Ishikawa (cell line): ENCODE data around the gene MAGEL2.

Experiments
- CEBPB ChIP-seq: IDR thresholded peaks from 2 replicates; pipeline ENCODE4 v1.6.1; 2012
- CREB1 ChIP-seq: IDR thresholded peaks from 2 replicates; pipeline ENCODE4 v1.6.1; 2012; ENCODE audit warnings: low read depth
- EGR1 ChIP-seq: IDR thresholded peaks from 2 replicates; pipeline ENCODE4 v1.6.1; 2012
- EP300 ChIP-seq: IDR thresholded peaks from 2 replicates; pipeline ENCODE4 v1.6.1; 2012; ENCODE audit warnings: borderline replicate concordance
- FOXM1 ChIP-seq: IDR thresholded peaks from 2 replicates; pipeline ENCODE4 v1.6.1; 2012; ENCODE audit warnings: low read depth, borderline replicate concordance
- NFIC ChIP-seq: IDR thresholded peaks from 2 replicates; pipeline ENCODE4 v1.6.1; 2012
- RAD21 ChIP-seq: IDR thresholded peaks from 2 replicates; pipeline ENCODE4 v1.6.1; 2012; ENCODE audit warnings: low read depth
- REST ChIP-seq: IDR thresholded peaks from 2 replicates; pipeline ENCODE4 v1.6.1; 2012; ENCODE audit warnings: low read depth, mild to moderate bottlenecking
- TAF1 ChIP-seq: IDR thresholded peaks from 2 replicates; pipeline ENCODE4 v1.6.1; 2012; ENCODE audit warnings: low read depth, mild to moderate bottlenecking
- TCF12 ChIP-seq: IDR thresholded peaks from 2 replicates; pipeline ENCODE4 v1.6.1; 2012; ENCODE audit warnings: low read depth
- TEAD4 ChIP-seq: IDR thresholded peaks from 2 replicates; pipeline ENCODE4 v1.6.1; 2012
- YY1 ChIP-seq: IDR thresholded peaks from 2 replicates; pipeline ENCODE4 v1.6.1; 2012; ENCODE audit warnings: low read depth
- ZBTB7A ChIP-seq: IDR thresholded peaks from 2 replicates; pipeline ENCODE4 v1.6.1; 2012; ENCODE audit warnings: low read depth
- TF ChIP-seq, protein P1 (sequence below): IDR thresholded peaks from 2 replicates; pipeline ENCODE4 v1.6.1; 2012
- TF ChIP-seq, protein P2 (sequence below): IDR thresholded peaks from 2 replicates; pipeline ENCODE4 v1.6.1; 2012

MAGEL2 gene

GRCh38 chr15:23647421-23648370, at the start of gene MAGEL2:
MAGEL2 (minus strand) TSS chr15:23647867; CDS start chr15:23647742, 125 bp downstream.
- no peak for TF ChIP-seq CEBPB
- TF ChIP-seq TEAD4: no peak
- TF ChIP-seq TCF12: no peak
- TF ChIP-seq, protein P1, sequence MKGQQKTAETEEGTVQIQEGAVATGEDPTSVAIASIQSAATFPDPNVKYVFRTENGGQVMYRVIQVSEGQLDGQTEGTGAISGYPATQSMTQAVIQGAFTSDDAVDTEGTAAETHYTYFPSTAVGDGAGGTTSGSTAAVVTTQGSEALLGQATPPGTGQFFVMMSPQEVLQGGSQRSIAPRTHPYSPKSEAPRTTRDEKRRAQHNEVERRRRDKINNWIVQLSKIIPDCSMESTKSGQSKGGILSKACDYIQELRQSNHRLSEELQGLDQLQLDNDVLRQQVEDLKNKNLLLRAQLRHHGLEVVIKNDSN: no peak
- no peak for TF ChIP-seq EP300
- no peak for TF ChIP-seq ZBTB7A
- no peak for TF ChIP-seq FOXM1
- no peak for TF ChIP-seq YY1
- TF ChIP-seq NFIC: no peak
- TF ChIP-seq CREB1: no peak

GRCh38 chr15:23695282-23695681, 47.6 kb upstream of the MAGEL2 start:
- no peak for TF ChIP-seq FOXM1
- no peak for TF ChIP-seq ZBTB7A
- no peak for TF ChIP-seq RAD21
- no peak for TF ChIP-seq TCF12
- no peak for TF ChIP-seq TAF1
- no peak for TF ChIP-seq REST
- no peak for TF ChIP-seq CREB1
- TF ChIP-seq, protein P2, sequence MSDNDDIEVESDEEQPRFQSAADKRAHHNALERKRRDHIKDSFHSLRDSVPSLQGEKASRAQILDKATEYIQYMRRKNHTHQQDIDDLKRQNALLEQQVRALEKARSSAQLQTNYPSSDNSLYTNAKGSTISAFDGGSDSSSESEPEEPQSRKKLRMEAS: no peak
- no peak for TF ChIP-seq EGR1
- TF ChIP-seq CEBPB: no peak
- no peak for TF ChIP-seq EP300
- no peak for TF ChIP-seq YY1
- TF ChIP-seq, protein P1: no peak
- no peak for TF ChIP-seq TEAD4
- TF ChIP-seq NFIC: no peak

DNA sequence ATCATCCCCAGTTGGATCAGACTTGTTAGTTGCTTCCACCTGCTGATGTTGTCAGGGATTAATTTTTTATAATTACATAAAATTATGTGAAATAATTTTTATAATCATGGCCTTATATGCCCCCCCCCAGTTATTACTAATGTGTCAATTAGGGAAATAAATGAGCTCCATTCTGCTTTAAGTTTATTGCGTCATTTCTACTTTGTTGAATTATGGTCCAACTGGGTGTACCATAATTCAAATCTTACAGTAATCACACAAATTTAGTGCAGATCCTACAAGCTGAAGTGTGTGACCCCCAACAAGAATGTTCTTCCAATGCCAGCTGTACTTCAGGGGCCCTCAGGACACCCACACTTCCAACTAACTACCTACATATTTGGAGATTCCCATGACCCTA, 46.9 kb upstream of the MAGEL2 start:
- TF ChIP-seq, protein P1: no peak
- no peak for TF ChIP-seq EGR1
- TF ChIP-seq, protein P2: no peak
- TF ChIP-seq RAD21: no peak
- TF ChIP-seq TCF12: no peak
- TF ChIP-seq FOXM1: no peak
- TF ChIP-seq CREB1: no peak
- TF ChIP-seq TEAD4: no peak
- TF ChIP-seq ZBTB7A: no peak
- TF ChIP-seq CEBPB: no peak
- TF ChIP-seq TAF1: no peak
- TF ChIP-seq NFIC: no peak
- TF ChIP-seq EP300: no peak
- TF ChIP-seq YY1: no peak
- TF ChIP-seq REST: no peak

- TF ChIP-seq CEBPB (no peak), CREB1 (no peak)
- TF ChIP-seq, protein P2: no peak
Observed at GRCh38 chr15:23690450-23690852, 42.8 kb upstream of the MAGEL2 start.

DNA sequence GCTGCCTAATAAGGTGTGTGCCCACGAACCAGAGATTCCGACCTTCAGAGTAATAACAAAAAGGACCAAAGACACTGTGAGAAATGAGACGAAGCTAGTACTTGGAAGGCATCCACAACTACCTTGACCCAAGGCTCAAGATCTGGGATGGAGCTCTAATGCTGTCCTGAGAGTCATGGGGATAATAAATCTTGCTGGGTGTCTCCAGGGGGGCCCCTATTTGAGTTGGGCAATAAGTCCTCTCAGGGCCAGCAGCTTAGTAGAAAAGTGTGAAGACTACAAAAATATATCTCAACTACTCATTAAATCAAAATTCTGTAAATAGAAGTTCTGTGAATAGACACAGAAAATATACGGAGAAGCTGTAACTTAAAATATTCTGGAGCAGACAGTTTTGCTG, 42.3 kb upstream of the MAGEL2 start:
- no peak for TF ChIP-seq CEBPB
- no peak for TF ChIP-seq REST
- TF ChIP-seq TCF12: no peak
- TF ChIP-seq, protein P2: no peak
- no peak for TF ChIP-seq TEAD4
- no peak for TF ChIP-seq CREB1
- no peak for TF ChIP-seq EGR1
- no peak for TF ChIP-seq NFIC
